CD1c-positive myeloid dendritic cell (primary cell): ENCODE measurements around the gene CSK.

Experiments
- DNase-seq: peaks from one replicate; pipeline ENCODE4 v3.0.0-alpha.2; 2016; ENCODE audit errors: extremely low spot score

The CSK gene

GRCh38 chr15:74826364-74826819 is 44.5 kb downstream of the CSK start, which contains the start of gene CPLX3:
Gene CPLX3 (plus strand): TSS chr15:74826627. CDS start chr15:74826704, 77 bp downstream.
- DNase-seq: peak; percentile 39

GRCh38 chr15:74826921-74827320 is 45.0 kb downstream of the CSK start:
- no peak for DNase-seq

GRCh38 chr15:74827614-74828013 is 45.7 kb downstream of the CSK start:
- DNase-seq: no peak

- no peak for DNase-seq
Observed at GRCh38 chr15:74828835-74829234, 47.0 kb downstream of the CSK start.

GRCh38 chr15:74829486-74829885 is 47.6 kb downstream of the CSK start:
- no peak for DNase-seq

- DNase-seq: no peak
Observed at GRCh38 chr15:74829991-74830390, 48.1 kb downstream of the CSK start.

- DNase-seq: no peak
Observed at GRCh38 chr15:74830868-74831267, 49.0 kb downstream of the CSK start.

- no peak for DNase-seq
Observed at GRCh38 chr15:74831813-74832495, 50.1 kb downstream of the CSK start.

GRCh38 chr15:74832826-74833225 is 50.9 kb downstream of the CSK start:
- no peak for DNase-seq

- peak; percentile 27 for DNase-seq
Observed at GRCh38 chr15:74833376-74834107, 51.7 kb downstream of the CSK start.

GRCh38 chr15:74835312-74835823 is 53.5 kb downstream of the CSK start:
- peak; percentile 66 for DNase-seq

GRCh38 chr15:74836846-74837245 is 55.0 kb downstream of the CSK start:
- DNase-seq: no peak

GRCh38 chr15:74837482-74838136 is 55.7 kb downstream of the CSK start:
- DNase-seq: no peak

GRCh38 chr15:74838137-74838516 is 56.2 kb downstream of the CSK start:
- no peak for DNase-seq

GRCh38 chr15:74838746-74839525 is 57.1 kb downstream of the CSK start:
- DNase-seq: no peak

- DNase-seq: no peak
Observed at GRCh38 chr15:74839526-74840395, 57.9 kb downstream of the CSK start.

- DNase-seq: no peak
Observed at GRCh38 chr15:74840851-74841775, 59.2 kb downstream of the CSK start.

- DNase-seq: no peak
Observed at GRCh38 chr15:74841891-74842373, 60.1 kb downstream of the CSK start.
